HFFc6 (cell line): ENCODE results near the gene TMCO5A. TPM values are rescaled to one million over a fixed set of nuclear protein-coding genes. Genes with fewer than 3 reads are reported as not detected.

Source experiments
- DNase-seq: peaks from one replicate; pipeline ENCODE4 v3.0.0-alpha.2; 2018
- H3K27ac Mint-ChIP-seq: 2 replicates; pipeline ENCODE4 v1.8.0; 2020; ENCODE audit warnings: mild to moderate bottlenecking, mixed read lengths
- H3K27me3 Mint-ChIP-seq: 2 replicates; pipeline ENCODE4 v1.8.0; 2021; ENCODE audit warnings: mild to moderate bottlenecking, moderate library complexity, mixed read lengths; ENCODE audit not compliant: insufficient read depth
- H3K36me3 Mint-ChIP-seq: 2 replicates; pipeline ENCODE4 v1.8.0; 2021; ENCODE audit warnings: low read depth, mixed read lengths
- H3K4me1 Mint-ChIP-seq: 2 replicates; pipeline ENCODE4 v1.8.0; 2020; ENCODE audit warnings: low read depth, mixed read lengths
- H3K4me3 Mint-ChIP-seq: 2 replicates; pipeline ENCODE4 v1.8.0; 2020; ENCODE audit warnings: mild to moderate bottlenecking, moderate library complexity, mixed read lengths
- H3K9me3 Mint-ChIP-seq: 2 replicates; pipeline ENCODE4 v1.8.0; 2020; ENCODE audit warnings: mild to moderate bottlenecking, mixed read lengths
- CTCF ChIP-seq: fragments of 200-600 bp; sonication (generic); IDR thresholded peaks from 2 replicates; pipeline ENCODE4 v1.5.0; 2021; ENCODE audit warnings: antibody characterized with exemption, mild to moderate bottlenecking
- total RNA-seq, 6 experiments: library from RNA; stranded (reverse); fragmentation: NEBNext Ultra II Directional; extraction: Animal tissue kit (Norgen Biotek cat#: 25700); gene quantifications; 2 replicates in 1 of 6; 3 replicates in 5 of 6; pipeline ENCODE4 v1.2.3, GENCODE V29; 2021

Gene TMCO5A
- total RNA-seq, 6 experiments from 2014 or later, result not detected

GRCh38 chr15:37898362-37898761 is 36.1 kb upstream of the TMCO5A start:
- no peak for TF ChIP-seq CTCF
- H3K27me3 Mint-ChIP-seq, result no peaks in the 10 kb centered on the region; the same call in 1 of the 2 replicates
- no peak overlapping the region for H3K27ac Mint-ChIP-seq
- peaks cover 40% of the 10 kb centered on the region for H3K4me1 Mint-ChIP-seq
- DNase-seq, result no peak
- no peaks in the 10 kb centered on the region for H3K9me3 Mint-ChIP-seq
- H3K36me3 Mint-ChIP-seq, result no peaks in the 10 kb centered on the region
- no peak overlapping the region for H3K4me3 Mint-ChIP-seq

- Mint-ChIP-seq H3K36me3 (no peaks in the 10 kb centered on the region), H3K4me1 (peaks cover 32% of the 10 kb centered on the region), H3K27me3 (peaks cover 1% of the 10 kb centered on the region; the same call in 1 of the 2 replicates), H3K9me3 (no peaks in the 10 kb centered on the region), H3K4me3 (peak overlapping the region; percentile 85), H3K27ac (peak overlapping the region; percentile 83)
- TF ChIP-seq CTCF, result no peak
- peak; percentile 83 for DNase-seq
These were observed 33.9 kb upstream of the TMCO5A start for GRCh38 chr15:37900326-37901221.

- no peak for TF ChIP-seq CTCF
- Mint-ChIP-seq H3K36me3 (no peaks in the 10 kb centered on the region), H3K4me1 (peaks cover 38% of the 10 kb centered on the region), H3K27me3 (peaks cover 1% of the 10 kb centered on the region; the same call in 1 of the 2 replicates), H3K9me3 (no peaks in the 10 kb centered on the region), H3K4me3 (no peak overlapping the region), H3K27ac (no peak overlapping the region)
- no peak for DNase-seq
These were observed 32.3 kb upstream of the TMCO5A start for GRCh38 chr15:37902126-37902525.

- DNase-seq, result no peak
- Mint-ChIP-seq H3K4me1 (peaks cover 33% of the 10 kb centered on the region), H3K27ac (no peak overlapping the region), H3K4me3 (no peak overlapping the region), H3K36me3 (no peaks in the 10 kb centered on the region), H3K27me3 (peaks cover 4% of the 10 kb centered on the region), H3K9me3 (no peaks in the 10 kb centered on the region)
- no peak for TF ChIP-seq CTCF
These were observed 30.4 kb upstream of the TMCO5A start for GRCh38 chr15:37903919-37904625.

- TF ChIP-seq CTCF, result no peak
- Mint-ChIP-seq H3K9me3 (no peaks in the 10 kb centered on the region), H3K36me3 (no peaks in the 10 kb centered on the region), H3K4me1 (peaks cover 20% of the 10 kb centered on the region), H3K4me3 (no peak overlapping the region), H3K27me3 (peaks cover 4% of the 10 kb centered on the region), H3K27ac (no peak overlapping the region)
- no peak for DNase-seq
These were observed 27.3 kb upstream of the TMCO5A start for GRCh38 chr15:37907136-37907535.
